Activated naive CD8-positive, alpha-beta T cell treated with anti-CD3 and anti-CD28 coated beads, Interleukin-2, amount 10 ng/mL, durations not matched to agents 7 days and 5 days (primary cell): ENCODE data around the gene MMD2. TPM values are rescaled to one million over a fixed set of nuclear protein-coding genes. Genes with fewer than 3 reads are reported as not detected.
A peak's percentile ranks its signal among the peaks of the same experiment; 100 is the strongest.

Experiments used
- ATAC-seq: fragments of 150-1000 bp; cut with Tn5 transposase; one replicate; pipeline ENCODE4 v1.10.0; 2021; ENCODE audit warnings: low read depth, moderate library complexity
- POLR2A ChIA-PET: fragments of 350-600 bp; sonication (Branson Sonifier 250); formaldehyde crosslinking; loops from one replicate; lab custom pipeline; 2021; ENCODE audit warnings: antibody characterized with exemption; lab: Charles Lee
- DNase-seq: peaks from one replicate; pipeline ENCODE4 v3.0.0; 2021
- H3K27ac Mint-ChIP-seq: one replicate; pipeline ENCODE4 v1.8.0; 2022; ENCODE audit warnings: mild to moderate bottlenecking, mixed read lengths
- H3K27me3 Mint-ChIP-seq: one replicate; pipeline ENCODE4 v1.8.0; 2022; ENCODE audit warnings: mild to moderate bottlenecking, moderate library complexity, mixed read lengths
- H3K36me3 Mint-ChIP-seq: one replicate; pipeline ENCODE4 v1.8.0; 2021; ENCODE audit warnings: mild to moderate bottlenecking, mixed read lengths
- H3K4me1 Mint-ChIP-seq: one replicate; pipeline ENCODE4 v1.8.0; 2021; ENCODE audit warnings: mixed read lengths
- H3K4me3 Mint-ChIP-seq: one replicate; pipeline ENCODE4 v1.8.0; 2022; ENCODE audit warnings: mild to moderate bottlenecking, moderate library complexity, mixed read lengths
- H3K9me3 Mint-ChIP-seq: one replicate; pipeline ENCODE4 v1.8.0; 2021; ENCODE audit warnings: mixed read lengths
- total RNA-seq, 2 experiments: library from RNA; stranded (reverse); gene quantifications; one replicate each; pipeline ENCODE4 v1.2.3, GENCODE V29; 2021

Gene MMD2
- total RNA-seq, 2 experiments from 2014 or later: not detected

DNA sequence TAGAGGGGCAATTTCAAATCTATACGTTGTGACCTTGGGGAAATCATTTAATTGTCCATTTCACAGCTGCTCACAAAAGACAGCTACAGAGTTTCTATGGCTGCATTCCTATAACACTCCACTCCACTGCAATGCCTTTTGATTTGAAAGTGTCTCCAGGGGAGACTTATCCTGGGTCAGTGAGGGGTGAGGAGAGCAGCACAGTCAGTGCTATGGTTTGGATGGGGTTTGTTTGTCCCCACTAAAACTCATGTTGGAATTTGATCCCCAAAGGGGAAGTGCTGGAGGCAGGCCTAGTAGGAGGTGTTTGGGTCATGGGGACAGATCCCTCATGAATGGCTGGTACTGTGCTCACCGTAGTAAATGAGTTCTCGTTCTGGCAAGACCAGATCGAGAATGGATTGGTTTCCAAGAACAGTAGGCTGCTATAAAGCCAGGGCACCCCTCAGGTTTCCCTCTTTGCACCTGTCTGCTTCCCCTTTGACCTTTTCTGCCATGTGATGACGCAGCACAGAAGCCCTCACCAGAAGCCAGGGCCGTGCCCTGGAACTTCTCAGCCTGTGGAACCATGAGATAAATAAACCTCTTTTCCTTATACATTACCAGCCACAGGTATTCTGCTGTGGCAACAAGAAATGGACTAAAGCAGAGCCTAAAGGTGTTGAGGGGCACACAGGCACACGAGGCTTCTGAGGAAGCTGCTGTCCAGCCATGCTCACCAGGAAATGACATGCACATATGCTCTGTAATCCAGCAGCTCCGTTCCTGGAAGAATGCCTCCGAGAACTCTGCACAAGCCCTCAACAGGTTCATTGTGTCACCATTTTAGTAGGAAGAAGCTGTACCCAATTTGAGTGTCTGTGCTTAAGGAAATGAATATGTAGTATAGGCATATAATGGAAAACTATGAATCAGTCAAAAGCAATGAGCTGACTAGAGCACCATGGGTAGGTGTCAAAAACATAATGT is 92.2 kb downstream of the MMD2 start:
- DNase-seq (no peak), ATAC-seq (no peak)
- Mint-ChIP-seq H3K27me3 (peaks cover 45% of the 10 kb centered on the region), H3K4me3 (no peak overlapping the region), H3K27ac (no peak overlapping the region), H3K4me1 (peaks cover 13% of the 10 kb centered on the region), H3K36me3 (no peaks in the 10 kb centered on the region), H3K9me3 (peaks cover 4% of the 10 kb centered on the region)
- POLR2A ChIA-PET: no interaction called here

DNA sequence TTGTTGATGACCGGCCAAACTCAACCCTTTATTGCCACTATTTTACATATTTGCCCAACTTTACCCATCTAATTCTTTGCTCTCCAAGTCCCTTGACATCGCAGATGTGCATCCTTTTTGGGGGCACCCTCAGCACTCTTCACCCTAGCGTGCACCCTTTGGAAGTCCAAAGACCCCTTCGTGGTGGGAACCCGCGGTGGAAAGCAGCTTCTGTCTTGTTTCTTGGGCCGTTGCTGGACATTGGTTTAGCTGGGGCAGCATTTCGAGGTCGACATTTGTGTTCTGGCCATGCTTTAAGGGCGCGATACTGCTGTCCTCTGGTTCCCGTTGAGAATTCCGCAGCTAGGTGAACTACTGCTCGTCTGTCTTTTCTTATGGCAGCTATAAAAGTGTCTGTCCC is 96.8 kb downstream of the MMD2 start:
- H3K27me3 Mint-ChIP-seq: peaks cover 58% of the 10 kb centered on the region
- no peak for ATAC-seq

DNA sequence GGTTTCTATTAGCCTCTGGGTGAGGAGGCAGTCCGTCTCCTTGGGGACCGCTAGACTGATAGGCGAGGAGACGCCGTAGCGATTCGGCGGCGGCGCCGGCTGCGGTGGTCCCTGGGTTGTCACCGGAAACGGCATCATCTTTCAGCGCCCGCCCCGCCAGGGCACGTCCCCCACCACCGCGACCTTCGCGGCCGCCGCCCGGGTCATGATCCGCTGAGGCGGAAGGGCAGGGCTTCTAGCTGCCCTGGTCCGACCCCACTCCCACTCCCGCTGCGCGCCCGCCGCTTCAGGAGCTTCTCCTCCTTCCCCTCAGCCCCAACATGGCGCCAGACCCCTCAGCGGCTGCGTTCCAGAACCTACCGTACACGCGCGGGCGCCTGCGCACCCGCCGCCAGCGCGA is 97.3 kb downstream of the MMD2 start, which contains the start of gene PAPOLB:
Gene PAPOLB (minus strand): TSS at position 358 of the 400 bp plus-strand sequence. CDS start 220 bp downstream, at position 138.
- Mint-ChIP-seq H3K9me3 (peaks cover 6% of the 10 kb centered on the region), H3K27ac (peak within 1 kb of the TSS; percentile 27), H3K36me3 (no peaks in the 10 kb centered on the region), H3K27me3 (peaks cover 62% of the 10 kb centered on the region), H3K4me3 (peak within 1 kb of the TSS; percentile 58), H3K4me1 (peaks cover 2% of the 10 kb centered on the region)
- ATAC-seq: peak; percentile 67
- POLR2A ChIA-PET: no interaction called here
- peak; percentile 63 for DNase-seq

More for the DNA sequence above, 96.8 kb downstream of the MMD2 start:
- POLR2A ChIA-PET: interaction anchor here (0.6 kb wide), 1 partner anchor 113 kb away, joined by 3 read pairs; no protein-coding TSS in a partner anchor
- Mint-ChIP-seq H3K36me3 (no peaks in the 10 kb centered on the region), H3K9me3 (peaks cover 6% of the 10 kb centered on the region), H3K4me1 (peaks cover 2% of the 10 kb centered on the region), H3K4me3 (peak overlapping the region; percentile 58), H3K27ac (no peak overlapping the region)
- DNase-seq: no peak

DNA sequence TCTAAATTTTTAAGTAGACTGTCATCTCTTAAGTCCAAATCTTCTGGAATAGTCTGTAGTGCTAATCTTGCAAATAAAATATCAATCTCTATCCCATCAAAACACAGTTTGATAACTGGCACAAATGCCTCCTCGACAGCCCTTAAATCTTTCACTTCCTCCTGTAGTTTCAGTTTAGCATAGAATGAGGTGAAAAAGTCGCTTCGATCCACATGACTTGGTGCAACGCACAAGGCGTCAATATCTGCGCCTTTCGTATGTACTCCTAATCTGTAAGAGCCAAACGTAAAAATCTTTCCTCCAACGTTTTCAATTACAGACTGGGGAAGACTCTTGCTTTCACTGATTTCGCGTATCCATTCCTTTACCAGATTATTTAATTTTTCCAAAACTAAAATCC is 97.8 kb downstream of the MMD2 start:
- H3K27me3 Mint-ChIP-seq: peaks cover 65% of the 10 kb centered on the region
- ATAC-seq: no peak
- H3K27ac Mint-ChIP-seq: no peak overlapping the region
- POLR2A ChIA-PET: no interaction called here
- no peak for DNase-seq
- peaks cover 2% of the 10 kb centered on the region for H3K4me1 Mint-ChIP-seq
- peak overlapping the region; percentile 58 for H3K4me3 Mint-ChIP-seq
- peaks cover 6% of the 10 kb centered on the region for H3K9me3 Mint-ChIP-seq
- no peaks in the 10 kb centered on the region for H3K36me3 Mint-ChIP-seq

DNA sequence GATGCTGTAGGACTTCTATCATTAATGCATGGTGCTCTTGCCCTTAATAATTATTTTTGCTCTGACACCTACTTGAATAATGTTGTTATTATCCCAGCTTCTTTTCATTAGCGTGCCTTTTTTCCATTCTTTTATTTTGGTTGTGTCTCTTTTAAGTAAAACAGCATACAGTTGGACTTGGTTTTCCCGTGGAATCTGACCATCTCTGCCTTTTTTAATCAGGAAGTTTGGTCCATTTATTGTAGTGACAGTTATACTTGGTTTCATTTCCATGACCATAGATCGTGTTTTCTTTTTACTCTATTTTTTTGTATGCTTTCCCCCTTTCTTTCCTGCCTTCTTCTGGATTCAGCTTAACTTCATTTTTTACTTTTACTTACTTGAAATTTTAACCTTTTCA is 101.8 kb downstream of the MMD2 start:
- H3K27me3 Mint-ChIP-seq: peaks cover 38% of the 10 kb centered on the region
- no peak overlapping the region for H3K4me3 Mint-ChIP-seq
- no peak for DNase-seq
- POLR2A ChIA-PET: no interaction called here
- ATAC-seq: no peak
- peaks cover 2% of the 10 kb centered on the region for H3K9me3 Mint-ChIP-seq
- no peak overlapping the region for H3K27ac Mint-ChIP-seq
- no peaks in the 10 kb centered on the region for H3K36me3 Mint-ChIP-seq
- no peaks in the 10 kb centered on the region for H3K4me1 Mint-ChIP-seq

DNA sequence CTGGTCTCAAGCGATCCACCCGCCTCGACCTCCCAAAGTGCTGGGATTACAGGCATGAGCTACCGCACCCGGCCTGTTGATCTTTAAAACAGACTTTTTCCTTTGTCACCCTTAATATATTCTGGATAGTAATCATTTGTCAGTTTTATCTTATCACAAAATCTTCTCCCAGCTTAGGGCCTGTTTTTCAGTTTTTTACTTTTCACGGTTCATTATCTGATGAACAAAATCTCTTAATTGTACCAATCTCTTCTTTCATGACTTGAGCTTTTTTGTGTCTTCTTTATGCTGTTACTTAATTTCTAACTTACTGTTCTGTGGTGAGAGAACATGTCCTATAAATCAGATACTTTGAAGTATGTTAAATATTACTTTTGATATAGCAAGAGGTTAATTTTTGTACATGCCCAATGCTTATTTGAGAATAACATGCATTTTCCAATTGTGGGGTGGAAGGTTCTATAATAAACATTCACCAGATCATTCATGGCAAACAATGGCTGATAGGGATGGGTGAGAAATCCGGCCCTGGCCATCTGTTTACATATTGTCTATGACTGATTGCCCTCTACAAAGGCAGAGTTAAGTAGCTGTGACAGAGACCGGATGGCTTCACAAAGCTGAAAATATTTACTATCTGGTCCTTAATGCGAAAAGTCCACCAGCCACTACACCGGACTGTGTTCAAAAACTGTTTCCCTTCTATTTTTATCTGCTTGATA is 102.5 kb downstream of the MMD2 start:
- H3K4me1 Mint-ChIP-seq: peaks cover 4% of the 10 kb centered on the region
- H3K4me3 Mint-ChIP-seq: no peak overlapping the region
- ATAC-seq (no peak), DNase-seq (no peak)
- no peaks in the 10 kb centered on the region for H3K36me3 Mint-ChIP-seq
- H3K27me3 Mint-ChIP-seq: peaks cover 36% of the 10 kb centered on the region
- peaks cover 2% of the 10 kb centered on the region for H3K9me3 Mint-ChIP-seq
- H3K27ac Mint-ChIP-seq: no peak overlapping the region
- POLR2A ChIA-PET: no interaction called here

Other genes starting within 250 kb of the MMD2 start
- gene AP5Z1, start 183.6 kb downstream of the MMD2 start, total RNA-seq: 10 to 100 TPM; 70.1 to 74.6 TPM
- gene PAPOLB, start 97.2 kb downstream of the MMD2 start, total RNA-seq: not detected
- gene RADIL, start 75.5 kb downstream of the MMD2 start, total RNA-seq: under 1 TPM; 0.17 to 0.28 TPM
- gene RBAK, start 86.7 kb upstream of the MMD2 start, total RNA-seq: 10 to 100 TPM; 17.0 to 17.3 TPM
- gene WIPI2, start 231.0 kb upstream of the MMD2 start, total RNA-seq: 10 to 100 TPM; 59.8 to 59.9 TPM